H1 (cell line): Measurements from ENCODE around the gene PDE4C. TPM values are rescaled to one million over a fixed set of nuclear protein-coding genes. Genes with fewer than 3 reads are reported as not detected.
A peak's percentile ranks its signal among the peaks of the same experiment; 100 is the strongest.

ENCODE experiments used
- CHD7 ChIP-seq: fragments of 300-600 bp; sonication (generic); IDR thresholded peaks from 2 replicates; pipeline ENCODE4 v1.7.1; 2012; ENCODE audit warnings: low read length, moderate library complexity, mild to moderate bottlenecking, inconsistent platforms; ENCODE audit not compliant: insufficient replicate concordance
- TBP ChIP-seq: IDR thresholded peaks from 2 replicates; pipeline ENCODE4 v1.6.1; 2011; ENCODE audit warnings: low read depth, low read length, improper control_type of control experiment
- polyA plus RNA-seq, 7 experiments: library from polyadenylated mRNA; depleted of rRNA in 3 of 7; stranded (reverse) in 5 of 7; unstranded in 2 of 7; fragments of >200 nt in 5 of 7; fragments of 200-250 nt in 2 of 7; gene quantifications; 1 replicate in 5 of 7; 2 replicates in 1 of 7; 4 replicates in 1 of 7; pipeline versions ENCODE4 v1.2.1 to v1.2.3, GENCODE V29; 2011 to 2013; ENCODE audit warnings: missing spikeins in 2 of 7, mixed read lengths in 2 of 7
- total RNA-seq: library from RNA; stranded (reverse); fragmentation: NEBNext Ultra II Directional; extraction: Animal tissue kit (Norgen Biotek cat#: 25700); gene quantifications from 2 replicates; pipeline ENCODE4 v1.2.1, GENCODE V29; 2021

Gene PDE4C
- total and polyA plus RNA-seq, 2 of the 8 experiments (the other 6 are each of a cell fraction or from before 2014, with no cell fraction given), result 2.7 to 3.1 TPM

GRCh38 chr19:18205200-18205892 lies 20.9 kb downstream of the PDE4C start (continued):
- peak; percentile 2 for TF ChIP-seq CHD7
- peak; percentile 63; the same call in 1 of the 2 replicates for TF ChIP-seq TBP
